GM23338 (cell line): Measurements from ENCODE around the gene MGAT5. TPM values are rescaled to one million over a fixed set of nuclear protein-coding genes. Genes with fewer than 3 reads are reported as not detected.

Experiments
- ATAC-seq: fragments of 200-7000 bp; cut with Tn5 transposase; 3 replicates; pipeline ENCODE4 v1.9.1; 2020
- DNase-seq: peaks from one replicate; pipeline ENCODE4 v3.0.0-alpha.2; 2015; ENCODE audit warnings: low spot score
- H2AFZ ChIP-seq: fragments of 200-600 bp; sonication (generic); 2 replicates; pipeline ENCODE4 v1.8.0; 2016; ENCODE audit warnings: antibody characterized with exemption, mild to moderate bottlenecking, moderate library complexity
- H3F3A ChIP-seq: fragments of 200-600 bp; sonication (generic); replicated peaks from 2 replicates; pipeline ENCODE4 v1.8.0; 2017; ENCODE audit warnings: antibody characterized with exemption, mixed run types, low read depth
- H3K27ac ChIP-seq: fragments of 200-600 bp; sonication (generic); 2 replicates; pipeline ENCODE4 v1.6.1; 2016; ENCODE audit warnings: low read depth
- H3K27me3 ChIP-seq: fragments of 200-600 bp; sonication (generic); 2 replicates; pipeline ENCODE4 v1.8.0; 2016; ENCODE audit warnings: mild to moderate bottlenecking, mixed run types, moderate library complexity; ENCODE audit not compliant: insufficient read depth
- H3K36me3 ChIP-seq: fragments of 200-600 bp; sonication (generic); 2 replicates; pipeline ENCODE4 v1.8.0; 2016; ENCODE audit warnings: mild to moderate bottlenecking; ENCODE audit not compliant: insufficient read depth
- H3K4me1 ChIP-seq: fragments of 200-600 bp; sonication (generic); 2 replicates; pipeline ENCODE4 v1.8.0; 2016; ENCODE audit warnings: mild to moderate bottlenecking, moderate library complexity; ENCODE audit not compliant: insufficient read depth
- H3K4me2 ChIP-seq: fragments of 200-600 bp; sonication (generic); 2 replicates; pipeline ENCODE4 v1.7.1; 2017; ENCODE audit warnings: mixed run types
- H3K4me3 ChIP-seq: fragments of 200-600 bp; sonication (generic); 2 replicates; pipeline ENCODE4 v1.6.1; 2016; ENCODE audit warnings: mixed run types
- H3K79me2 ChIP-seq: fragments of 200-600 bp; sonication (generic); replicated peaks from 2 replicates; pipeline ENCODE4 v1.8.0; 2017; ENCODE audit warnings: mild to moderate bottlenecking; ENCODE audit not compliant: insufficient read depth
- H3K9me2 ChIP-seq: fragments of 200-600 bp; sonication (generic); 2 replicates; pipeline ENCODE4 v1.8.0; 2017; ENCODE audit not compliant: insufficient read depth
- H4K20me1 ChIP-seq: fragments of 200-600 bp; sonication (generic); replicated peaks from 2 replicates; pipeline ENCODE4 v1.8.0; 2017; ENCODE audit warnings: mild to moderate bottlenecking; ENCODE audit not compliant: insufficient read depth
- H3K27ac Mint-ChIP-seq: 2 replicates; pipeline ENCODE4 v1.8.0; 2020; ENCODE audit warnings: inconsistent platforms, mild to moderate bottlenecking, moderate library complexity, mixed read lengths
- H3K27me3 Mint-ChIP-seq: 3 replicates; pipeline ENCODE4 v1.8.0; 2022; ENCODE audit warnings: low read depth, mild to moderate bottlenecking, moderate library complexity, mixed read lengths, inconsistent platforms; ENCODE audit not compliant: insufficient read depth, poor library complexity
- H3K36me3 Mint-ChIP-seq: 3 replicates; pipeline ENCODE4 v1.8.0; 2021; ENCODE audit warnings: low read depth, mild to moderate bottlenecking, inconsistent platforms, moderate library complexity, mixed read lengths
- H3K4me1 Mint-ChIP-seq: 3 replicates; pipeline ENCODE4 v1.8.0; 2020; ENCODE audit warnings: mild to moderate bottlenecking, inconsistent platforms, mixed read lengths
- H3K4me3 Mint-ChIP-seq: 3 replicates; pipeline ENCODE4 v1.8.0; 2021; ENCODE audit warnings: moderate library complexity, mild to moderate bottlenecking, inconsistent platforms, mixed read lengths
- H3K9me3 Mint-ChIP-seq: 3 replicates; pipeline ENCODE4 v1.8.0; 2020; ENCODE audit warnings: moderate library complexity, mild to moderate bottlenecking, inconsistent platforms, mixed read lengths
- CREB1 ChIP-seq: fragments of 250-450 bp; sonication (Bioruptor Pico); IDR thresholded peaks from 2 replicates; pipeline ENCODE4 v1.5.0; 2020; ENCODE audit warnings: low read depth, mild to moderate bottlenecking, moderate library complexity
- CTCF ChIP-seq, 2 experiments: fragments of 200-600 bp in 1 of 2; sonication (generic) in 1 of 2; conservative IDR thresholded peaks; 2 replicates each; pipeline versions ENCODE4 v1.5.1 to v1.6.1; 2016 to 2017; ENCODE audit warnings: antibody characterized with exemption in 2 of 2, low read depth in 2 of 2, mild to moderate bottlenecking in 2 of 2, moderate library complexity in 1 of 2
- ETS1 ChIP-seq: IDR thresholded peaks from 2 replicates; pipeline ENCODE4 v1.6.1; 2016; ENCODE audit warnings: antibody characterized with exemption
- EZH2 ChIP-seq: fragments of 200-600 bp; sonication (generic); IDR thresholded peaks from one replicate; pipeline ENCODE4 v1.8.0; 2017; ENCODE audit warnings: antibody characterized with exemption, mild to moderate bottlenecking, low read depth; ENCODE audit not compliant: unreplicated experiment
- EZH2phosphoT487 ChIP-seq: fragments of 200-600 bp; sonication (generic); IDR thresholded peaks from one replicate; pipeline ENCODE4 v1.8.1; 2018; ENCODE audit warnings: antibody characterized with exemption; ENCODE audit not compliant: unreplicated experiment
- JUNB ChIP-seq: IDR thresholded peaks from one replicate; pipeline ENCODE4 v1.6.1; 2016; ENCODE audit warnings: antibody characterized with exemption; ENCODE audit not compliant: unreplicated experiment
- NANOG ChIP-seq: IDR thresholded peaks from 2 replicates; pipeline ENCODE4 v1.6.1; 2016; ENCODE audit warnings: antibody characterized with exemption, borderline replicate concordance
- POLR2AphosphoS5 ChIP-seq: IDR thresholded peaks from 2 replicates; pipeline ENCODE4 v1.6.1; 2016; ENCODE audit warnings: antibody characterized with exemption, low read depth
- REST ChIP-seq: IDR thresholded peaks from one replicate; pipeline ENCODE4 v1.6.1; 2018; ENCODE audit warnings: antibody characterized with exemption; ENCODE audit not compliant: unreplicated experiment
- STAT1 ChIP-seq: IDR thresholded peaks from one replicate; pipeline ENCODE4 v1.6.1; 2016; ENCODE audit warnings: antibody characterized with exemption; ENCODE audit not compliant: unreplicated experiment
- ZNF114 ChIP-seq: fragments of 250-450 bp; sonication (Bioruptor Pico); IDR thresholded peaks from 2 replicates; pipeline ENCODE4 v1.5.0; 2020; ENCODE audit warnings: mild to moderate bottlenecking, moderate library complexity
- ZNF331 ChIP-seq: fragments of 250-450 bp; sonication (Bioruptor Pico); IDR thresholded peaks from 2 replicates; pipeline ENCODE4 v1.5.0; 2020; ENCODE audit warnings: low read depth, mild to moderate bottlenecking, moderate library complexity
- ZNF462 ChIP-seq: fragments of 250-450 bp; sonication (Bioruptor Pico); IDR thresholded peaks from 2 replicates; pipeline ENCODE4 v1.5.0; 2020; ENCODE audit warnings: mild to moderate bottlenecking, moderate library complexity
- polyA plus RNA-seq: library from polyadenylated mRNA; unstranded; fragments of >200 nt; fragmentation: Nextera tagmentation; extraction: Ambion mirVana; gene quantifications from 2 replicates; pipeline ENCODE4 v1.2.1, GENCODE V29; 2016
- total RNA-seq: library from RNA; depleted of rRNA; stranded (reverse); fragments of >200 nt; shearing (Covaris generic); gene quantifications from 2 replicates; pipeline ENCODE4 v1.2.3, GENCODE V29; 2014

Gene MGAT5
- total and polyA plus RNA-seq, 2 experiments from 2014 or later = 4.6 to 27.6 TPM

GRCh38 chr2:134273256-134273983, 19.5 kb downstream of the MGAT5 start:
- peaks cover 22% of the 10 kb centered on the region for H3K4me1 ChIP-seq
- H3K27me3 ChIP-seq = no peaks in the 10 kb centered on the region
- no peaks in the 10 kb centered on the region; the same call in none of the 2 replicates for H3K79me2 ChIP-seq
- no peaks in the 10 kb centered on the region for H3F3A ChIP-seq
- no peak overlapping the region for H3K4me3 ChIP-seq
- Mint-ChIP-seq H3K4me1 (peaks cover 21% of the 10 kb centered on the region), H3K4me3 (no peak overlapping the region), H3K27me3 (peaks cover 15% of the 10 kb centered on the region), H3K36me3 (no peaks in the 10 kb centered on the region; the same call in 2 of the 3 replicates), H3K9me3 (no peaks in the 10 kb centered on the region), H3K27ac (no peak overlapping the region)
- no peak for DNase-seq
- ATAC-seq = no peak
- no peaks in the 10 kb centered on the region for H3K9me2 ChIP-seq
- no peak overlapping the region for H3K27ac ChIP-seq
- no peak for TF ChIP-seq EZH2
- no peak for TF ChIP-seq ZNF462 (CRISPR knock-in tag)
- no peak for TF ChIP-seq REST
- TF ChIP-seq POLR2AphosphoS5 = no peak
- no peak for TF ChIP-seq CREB1
- no peak for TF ChIP-seq STAT1
- TF ChIP-seq EZH2phosphoT487 = no peak
- no peak for TF ChIP-seq CTCF (conservative IDR thresholded peaks at IDR 0.05; ENCODE audit: low read depth in 2 of 2)
- no peak for TF ChIP-seq ZNF331 (CRISPR knock-in tag)
- no peak for TF ChIP-seq ZNF114 (CRISPR knock-in tag)
- TF ChIP-seq ETS1 = no peak
- no peak for TF ChIP-seq NANOG
- no peak for TF ChIP-seq JUNB
- no peaks in the 10 kb centered on the region for H3K36me3 ChIP-seq
- no peak overlapping the region for H3K4me2 ChIP-seq
- H4K20me1 ChIP-seq = peaks cover 17% of the 10 kb centered on the region; the same call in 1 of the 2 replicates
- H2AFZ ChIP-seq = no peak overlapping the region
